GM18511 (cell line): ENCODE data around the gene SLC35C1.
A peak's percentile ranks its signal among the peaks of the same experiment; 100 is the strongest.

Experiments
- ATAC-seq: cut with Tn5 transposase; IDR thresholded peaks from one replicate; pipeline ENCODE4 v1.9.1; 2021; ENCODE audit warnings: mild to moderate bottlenecking, moderate library complexity; ENCODE audit not compliant: unreplicated experiment

Gene SLC35C1

GRCh38 chr11:45844822-45845578, 40.1 kb downstream of the SLC35C1 start:
- no peak for ATAC-seq

- ATAC-seq = no peak
These were observed 41.3 kb downstream of the SLC35C1 start for GRCh38 chr11:45846174-45846675.

GRCh38 chr11:45846974-45847910, 42.3 kb downstream of the SLC35C1 start, which contains the start of gene CRY2:
Gene CRY2, plus strand, starts transcription at chr11:45847475. Its CDS starts 16 bp downstream, at chr11:45847491.
- peak; percentile 90 for ATAC-seq

- peak; percentile 12 for ATAC-seq
These were observed 43.0 kb downstream of the SLC35C1 start for GRCh38 chr11:45847911-45848316.

GRCh38 chr11:45848654-45849081, 43.7 kb downstream of the SLC35C1 start:
- ATAC-seq = no peak

- no peak for ATAC-seq
These were observed 45.5 kb downstream of the SLC35C1 start for GRCh38 chr11:45850446-45850845.

- ATAC-seq = no peak
These were observed 46.3 kb downstream of the SLC35C1 start for GRCh38 chr11:45851228-45851627.

- ATAC-seq = peak; percentile 28
These were observed 47.2 kb downstream of the SLC35C1 start for GRCh38 chr11:45852018-45852711.

GRCh38 chr11:45852712-45853101, 47.8 kb downstream of the SLC35C1 start:
- ATAC-seq = peak; percentile 62

GRCh38 chr11:45853332-45854219, 48.6 kb downstream of the SLC35C1 start:
- no peak for ATAC-seq

- no peak for ATAC-seq
These were observed 50.4 kb downstream of the SLC35C1 start for GRCh38 chr11:45855308-45855707.

- ATAC-seq = no peak
These were observed 51.1 kb downstream of the SLC35C1 start for GRCh38 chr11:45856044-45856468.

- no peak for ATAC-seq
These were observed 53.1 kb downstream of the SLC35C1 start for GRCh38 chr11:45857961-45858474.

- ATAC-seq = no peak
These were observed 53.9 kb downstream of the SLC35C1 start for GRCh38 chr11:45858751-45859398.

- ATAC-seq = no peak
These were observed 54.8 kb downstream of the SLC35C1 start for GRCh38 chr11:45859661-45860140.

- ATAC-seq = no peak
These were observed 55.4 kb downstream of the SLC35C1 start for GRCh38 chr11:45860348-45860747.

- ATAC-seq = no peak
These were observed 56.0 kb downstream of the SLC35C1 start for GRCh38 chr11:45860764-45861510.
